AG09319 (cell line): Measurements from ENCODE around the gene PTOV1.

Experiments
- DNase-seq: peaks from one replicate; pipeline ENCODE4 v3.0.0-alpha.2; 2010; ENCODE audit warnings: low read depth; ENCODE audit errors: extremely low read depth
- CTCF ChIP-seq: IDR thresholded peaks from 2 replicates; pipeline ENCODE4 v1.5.1; 2011; ENCODE audit warnings: low read depth, mild to moderate bottlenecking, inconsistent platforms, low read length, moderate library complexity

PTOV1 gene

GRCh38 chr19:49866933-49867782, 16.2 kb downstream of the PTOV1 start, which contains the start of gene PNKP:
TSS of gene PNKP (minus strand) at chr19:49867576. CDS start at chr19:49867204, 372 bp downstream.
- no peak for TF ChIP-seq CTCF
- no peak for DNase-seq

GRCh38 chr19:49869009-49869483, 18.1 kb downstream of the PTOV1 start:
- no peak for DNase-seq
- no peak for TF ChIP-seq CTCF

- peak; percentile 100 for DNase-seq
- TF ChIP-seq CTCF: no peak
Measured at GRCh38 chr19:49869484-49870308, 18.7 kb downstream of the PTOV1 start.

GRCh38 chr19:49870309-49870901, 19.4 kb downstream of the PTOV1 start:
- no peak for DNase-seq
- no peak for TF ChIP-seq CTCF

- no peak for TF ChIP-seq CTCF
- no peak for DNase-seq
Measured at GRCh38 chr19:49871349-49871985, 20.5 kb downstream of the PTOV1 start.

GRCh38 chr19:49872245-49873128, 21.5 kb downstream of the PTOV1 start:
- TF ChIP-seq CTCF: no peak
- no peak for DNase-seq
